HG03060 (cell line): ENCODE results near the gene PDPK1.
A peak's percentile ranks its signal among the peaks of the same experiment; 100 is the strongest.
"Not testable (repeated sequence)": the region's sequence is repeated elsewhere in the genome, so short reads cannot be mapped to it uniquely, and the experiment has no call there.

Experiments
- ATAC-seq: cut with Tn5 transposase; IDR thresholded peaks from one replicate; pipeline ENCODE4 v1.9.1; 2021; ENCODE audit warnings: low read depth, moderate number of reproducible peaks; ENCODE audit not compliant: unreplicated experiment

The PDPK1 gene

GRCh38 chr16:2584729-2585650 is 47.2 kb downstream of the PDPK1 start:
- no peak for ATAC-seq

DNA sequence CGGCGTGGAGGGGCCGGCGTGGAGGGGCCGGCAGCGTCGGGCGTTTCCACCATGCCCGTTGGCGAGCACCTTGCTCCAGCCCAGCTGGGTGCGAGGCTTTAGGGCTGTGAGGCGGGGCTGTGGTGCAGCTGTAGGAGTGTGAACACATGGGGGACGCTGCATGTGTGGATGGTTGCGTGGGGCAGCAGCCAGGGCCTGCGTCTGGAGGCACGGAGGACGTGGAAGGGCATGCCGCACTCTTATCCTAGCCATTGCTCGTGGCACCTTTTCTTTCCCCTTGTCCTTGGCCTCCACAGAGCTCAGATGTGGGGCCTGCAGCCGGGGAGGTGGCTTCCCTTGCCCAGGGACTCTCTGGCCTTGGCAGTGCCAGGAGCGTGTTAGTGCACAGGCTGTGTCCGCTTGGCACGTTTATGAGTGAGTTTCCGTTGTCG is 47.8 kb downstream of the PDPK1 start:
- no peak for ATAC-seq

GRCh38 chr16:2586241-2586640 is 48.4 kb downstream of the PDPK1 start:
- no peak for ATAC-seq

DNA sequence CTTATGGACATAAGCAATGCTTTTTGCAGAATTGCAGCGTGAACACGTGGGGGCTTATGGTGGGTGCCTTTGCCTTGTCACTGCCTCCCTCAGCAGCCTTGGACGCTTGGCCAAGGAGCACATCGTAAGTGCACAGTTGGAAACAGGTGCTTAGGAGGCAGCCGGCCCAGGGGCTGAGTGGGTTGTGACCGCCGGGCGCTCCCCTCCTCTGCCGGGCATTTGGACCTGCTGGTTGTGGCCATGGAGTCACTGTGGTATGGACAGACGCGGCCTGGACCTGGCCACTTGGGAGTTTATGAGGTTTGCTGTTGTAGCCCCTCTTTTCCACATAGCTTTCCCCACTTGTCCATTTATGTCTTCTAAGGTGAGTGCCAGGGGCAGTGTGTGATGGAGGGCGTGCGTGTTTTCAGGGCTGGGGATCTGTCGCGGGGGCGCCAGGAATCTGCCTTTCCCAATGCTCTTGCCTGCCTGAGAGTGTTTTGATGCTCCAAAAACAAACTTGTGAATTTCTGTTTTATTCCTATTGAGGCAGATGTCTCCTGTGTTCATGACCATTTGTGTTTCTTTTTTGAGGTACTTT is 49.2 kb downstream of the PDPK1 start:
- no peak for ATAC-seq

DNA sequence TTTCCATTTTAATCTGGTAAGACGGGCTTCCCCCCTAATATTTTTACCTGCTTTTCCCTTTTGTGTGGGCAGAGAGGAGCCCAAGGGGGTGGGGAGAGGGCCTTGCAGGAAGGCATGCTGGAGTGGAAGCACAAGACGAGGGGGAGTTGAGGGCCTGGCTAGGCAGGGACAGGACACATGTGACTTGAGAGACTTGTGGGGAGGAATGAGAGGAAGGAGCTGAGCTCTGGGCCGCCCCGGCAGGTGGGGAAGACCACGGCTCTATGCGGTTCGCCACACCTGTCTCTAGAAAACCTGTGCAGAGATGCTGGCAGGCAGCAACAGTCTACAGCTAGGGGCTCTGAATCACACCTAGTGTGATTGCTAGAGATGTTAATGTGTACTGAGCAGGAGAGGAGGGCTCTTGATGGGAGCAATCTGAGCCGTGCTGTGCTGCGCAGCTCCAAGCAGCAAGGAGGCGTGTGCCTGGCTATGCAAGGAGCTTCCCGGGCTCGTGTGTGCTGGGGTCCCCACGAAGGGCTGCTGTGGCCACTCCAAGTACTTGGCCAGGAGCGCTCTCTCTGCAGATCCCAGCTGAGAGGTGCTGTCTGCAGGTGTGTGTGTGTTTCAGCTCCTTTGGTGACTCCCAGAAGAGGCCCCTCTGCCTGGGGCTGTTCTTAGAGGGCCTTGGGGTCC is 50.2 kb downstream of the PDPK1 start:
- no peak for ATAC-seq

DNA sequence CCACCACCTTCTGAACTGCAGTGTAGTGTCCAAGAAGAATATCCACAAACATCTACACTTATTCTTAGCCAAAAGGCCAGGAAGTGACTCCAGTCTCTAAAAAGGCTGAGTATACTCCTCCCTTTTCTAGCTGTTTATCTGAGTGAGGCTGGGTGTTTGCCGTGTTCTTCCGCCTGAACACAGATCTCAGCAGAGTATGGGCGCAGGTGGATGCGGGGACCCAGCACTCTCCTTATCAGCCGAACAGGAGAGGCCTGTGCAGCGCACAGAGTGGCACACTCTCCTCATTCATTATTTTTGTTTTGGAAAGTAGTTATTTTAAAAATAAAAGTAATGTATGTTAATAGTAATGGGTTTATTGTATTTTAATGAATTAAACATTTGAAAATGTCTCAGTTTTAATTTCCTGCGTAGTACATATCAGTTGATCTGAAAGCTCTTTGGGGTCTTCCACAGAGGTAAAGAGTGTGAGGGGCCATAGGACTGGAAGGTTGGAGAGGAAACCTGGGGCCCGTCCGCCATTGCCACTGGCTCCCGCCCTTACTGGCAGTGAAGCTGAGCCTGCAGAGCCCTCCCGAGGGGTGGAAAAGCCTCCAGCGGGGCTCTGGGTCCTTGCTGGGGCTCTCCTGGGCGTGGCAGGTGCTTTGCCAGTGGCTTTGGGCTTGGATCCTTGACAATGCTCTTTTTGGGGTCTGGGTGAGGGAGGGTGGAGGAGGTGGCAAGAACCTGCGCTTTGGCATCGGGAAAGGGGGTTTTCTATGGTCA is 53.8 kb downstream of the PDPK1 start:
- ATAC-seq, result no peak

DNA sequence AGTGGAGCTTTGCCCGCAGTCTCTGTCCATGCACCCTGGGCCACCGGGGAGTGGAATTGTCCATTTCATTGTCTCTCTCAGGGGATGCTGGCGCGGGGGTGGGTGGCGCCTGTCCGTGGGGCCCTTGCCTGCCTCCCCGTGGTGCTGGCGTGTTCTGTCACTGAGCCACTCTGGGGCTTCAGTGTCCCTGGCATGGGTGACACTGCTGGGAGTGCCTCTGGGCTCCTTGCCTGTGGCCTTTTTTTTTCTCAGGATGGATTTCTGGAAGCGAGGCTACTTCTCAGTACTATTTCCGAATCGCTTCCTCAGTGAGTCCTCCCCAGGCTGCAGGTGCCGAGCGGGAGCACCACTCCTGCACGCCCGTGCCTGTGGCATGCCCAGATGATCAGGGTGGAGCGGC is 55.0 kb downstream of the PDPK1 start:
- ATAC-seq, result no peak

GRCh38 chr16:2595393-2596205 is 57.8 kb downstream of the PDPK1 start:
- no peak for ATAC-seq

DNA sequence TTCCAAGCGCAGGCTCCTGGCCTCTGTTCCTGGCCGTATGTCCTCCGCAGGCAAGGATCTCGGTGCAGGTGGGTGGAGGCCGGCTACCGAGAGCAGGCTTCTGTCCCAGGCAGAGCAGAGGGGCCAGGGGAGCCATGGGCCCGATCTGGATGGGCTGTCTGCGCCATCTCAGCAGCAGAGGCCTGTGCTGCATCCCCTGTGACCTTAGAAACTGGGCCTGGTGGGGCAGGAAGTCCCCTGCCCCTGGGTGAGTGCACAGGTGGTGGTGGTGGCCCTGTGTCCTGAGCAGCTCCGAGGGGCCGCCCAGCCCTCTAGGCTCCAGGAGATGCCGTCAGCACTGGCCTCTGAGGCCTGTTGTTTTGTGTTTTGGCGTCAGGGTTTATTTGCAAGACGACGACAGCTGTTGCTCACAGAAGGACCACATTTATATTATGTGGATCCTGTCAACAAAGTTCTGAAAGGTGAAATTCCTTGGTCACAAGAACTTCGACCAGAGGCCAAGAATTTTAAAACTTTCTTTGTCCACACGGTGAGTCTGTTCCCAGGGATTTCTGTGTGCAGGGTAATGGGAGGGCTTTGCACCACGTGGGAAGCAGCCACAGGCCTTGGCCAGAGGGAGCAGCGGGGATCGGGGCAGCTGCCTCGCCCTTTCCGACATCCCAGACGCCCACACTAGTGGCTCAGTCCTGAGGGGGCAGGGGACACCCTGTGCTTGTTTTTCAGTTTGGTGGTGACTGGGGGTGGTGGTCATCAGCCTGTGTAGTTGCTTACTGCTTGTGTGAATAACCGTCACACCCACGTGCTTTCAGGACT is 59.1 kb downstream of the PDPK1 start:
- ATAC-seq, result no peak

GRCh38 chr16:2597560-2597902 is 59.7 kb downstream of the PDPK1 start:
- ATAC-seq, result no peak

DNA sequence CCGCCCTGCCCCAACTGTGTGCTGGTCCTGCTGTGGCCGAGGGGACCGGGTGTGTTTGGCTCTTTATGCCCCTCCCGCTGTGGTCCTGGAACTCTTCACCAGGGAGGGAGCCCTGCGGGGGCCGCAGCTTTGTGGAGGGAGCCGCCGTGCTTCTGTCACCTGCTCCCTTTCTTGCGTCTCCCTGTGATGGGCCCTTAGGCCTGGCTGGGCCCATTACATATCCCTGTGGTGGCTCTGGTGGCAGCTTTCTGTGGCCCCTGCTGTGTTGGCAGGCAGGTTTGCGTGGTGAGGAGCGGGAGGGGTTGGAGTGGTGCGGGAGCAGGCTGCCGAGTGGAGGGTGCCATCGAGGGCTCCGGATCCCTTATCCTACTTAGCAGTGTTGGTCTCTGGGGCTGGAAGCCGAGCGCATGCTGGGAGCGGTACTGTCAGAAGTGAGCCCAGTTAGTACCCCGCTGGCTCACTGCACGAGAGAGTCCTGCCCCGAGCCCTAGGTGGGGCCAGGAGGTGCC is 60.4 kb downstream of the PDPK1 start:
- ATAC-seq, result no peak

DNA sequence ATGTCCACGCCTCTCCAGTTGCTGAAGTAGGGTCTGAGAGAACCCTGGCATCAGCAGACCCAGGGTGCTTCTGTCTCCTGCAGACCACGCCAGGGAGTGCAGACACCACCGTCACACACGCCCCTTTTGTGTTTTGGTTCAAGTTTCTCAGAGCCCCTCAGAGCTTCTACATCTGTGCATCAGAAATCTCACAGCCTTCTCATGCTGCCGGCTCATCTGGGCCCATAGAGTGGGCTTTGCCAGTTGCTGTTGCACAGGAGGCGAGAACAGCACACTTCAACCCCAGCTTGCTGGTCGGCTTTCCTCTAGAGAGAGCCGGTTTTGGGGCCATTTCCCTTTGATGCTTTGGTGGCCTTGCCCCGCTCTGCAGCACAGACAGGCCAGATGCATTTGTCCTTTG is 60.9 kb downstream of the PDPK1 start:
- ATAC-seq, result no peak

DNA sequence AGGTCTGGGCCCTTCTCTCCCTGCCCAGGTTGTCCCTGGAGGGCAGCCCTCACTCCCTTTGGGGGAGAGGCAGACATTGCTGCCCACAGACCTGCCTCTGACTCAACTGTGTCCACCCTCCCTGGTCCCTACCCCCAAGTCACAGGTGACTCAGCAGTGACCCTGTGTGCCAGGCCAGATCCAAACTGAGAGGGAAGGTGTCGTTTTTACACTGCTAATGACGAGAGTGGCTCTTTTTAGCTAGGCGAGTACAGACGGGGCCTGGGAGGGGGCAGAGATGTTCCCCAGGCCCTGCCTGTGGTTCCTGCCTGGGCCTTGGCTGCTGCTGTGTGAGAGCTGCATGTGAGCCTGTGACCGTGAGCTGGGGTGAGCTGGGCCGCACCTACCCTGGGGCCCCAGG is 61.3 kb downstream of the PDPK1 start:
- ATAC-seq, result not testable (repeated sequence)

DNA sequence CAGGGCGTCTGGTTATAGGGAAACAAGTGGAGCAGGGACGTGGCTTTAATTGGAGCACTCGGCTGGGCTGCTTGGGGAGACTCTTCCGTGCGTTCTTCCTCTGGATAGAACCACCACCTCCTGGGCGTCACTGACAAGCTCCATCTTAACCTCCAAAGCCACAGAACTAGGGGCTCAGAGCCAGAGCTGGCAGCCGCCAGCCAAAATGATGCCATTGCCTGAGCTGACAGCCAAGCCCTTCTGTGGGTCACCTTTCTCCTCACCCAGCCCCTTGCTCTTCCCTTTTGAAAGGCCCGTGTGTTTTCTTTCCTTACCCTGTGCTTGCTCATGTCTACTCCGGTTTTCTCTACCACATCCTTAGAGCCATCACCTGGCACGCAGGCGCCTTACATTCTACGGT is 62.0 kb downstream of the PDPK1 start:
- not testable (repeated sequence) for ATAC-seq

DNA sequence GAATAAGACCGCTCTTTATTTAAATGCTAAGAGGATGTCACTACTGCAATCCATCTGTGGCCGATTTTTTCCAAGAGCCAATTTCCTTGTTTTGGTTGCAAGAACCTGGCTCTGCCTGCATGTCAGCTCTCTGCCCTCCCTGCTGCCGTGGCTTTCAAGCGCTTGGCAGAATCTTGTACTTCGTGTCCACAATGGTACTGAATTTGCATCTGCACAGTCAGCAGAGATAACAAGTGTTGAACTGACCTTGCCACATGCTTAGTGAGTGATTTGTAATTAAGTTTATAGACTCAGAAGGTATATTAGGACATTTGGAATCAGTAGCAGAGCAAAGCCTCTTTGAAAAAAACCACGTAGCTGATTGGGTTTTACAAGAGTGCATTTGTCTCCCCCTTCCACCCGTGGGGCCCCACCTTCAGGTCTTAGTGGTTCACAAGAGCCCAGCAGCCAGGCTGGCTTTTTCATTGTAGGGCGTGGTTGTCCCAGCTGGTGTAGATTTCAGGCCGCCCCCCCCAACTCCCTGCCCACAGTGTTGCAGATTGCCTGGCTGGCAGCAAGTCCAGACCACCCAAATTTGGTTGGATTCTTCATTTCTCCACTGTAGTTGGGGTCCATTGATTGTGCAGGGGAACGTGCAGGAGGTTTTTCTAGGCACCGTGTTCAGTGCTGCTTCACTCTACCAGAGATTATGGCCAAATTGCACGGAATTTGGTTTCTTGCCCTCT is 63.6 kb downstream of the PDPK1 start:
- not testable (repeated sequence) for ATAC-seq

DNA sequence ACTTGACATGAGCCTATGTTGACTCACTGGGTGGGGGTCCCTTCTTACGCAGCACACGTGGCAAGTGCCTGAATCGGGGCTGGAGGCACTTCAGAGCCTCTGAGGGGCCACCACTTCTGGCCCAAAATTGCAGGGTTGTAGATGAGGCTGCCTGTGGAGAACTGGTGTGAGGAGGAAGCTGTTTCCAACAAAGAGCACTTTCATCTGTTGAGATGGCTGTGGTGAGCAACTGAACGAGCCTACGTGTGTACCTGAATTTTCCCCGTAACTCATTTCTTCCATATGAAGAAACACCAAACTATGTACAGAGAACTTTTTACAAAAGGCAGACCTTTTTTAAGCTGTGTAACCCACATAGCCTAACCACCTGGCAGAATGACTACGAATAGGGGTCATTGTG is 64.4 kb downstream of the PDPK1 start:
- ATAC-seq, result not testable (repeated sequence)

DNA sequence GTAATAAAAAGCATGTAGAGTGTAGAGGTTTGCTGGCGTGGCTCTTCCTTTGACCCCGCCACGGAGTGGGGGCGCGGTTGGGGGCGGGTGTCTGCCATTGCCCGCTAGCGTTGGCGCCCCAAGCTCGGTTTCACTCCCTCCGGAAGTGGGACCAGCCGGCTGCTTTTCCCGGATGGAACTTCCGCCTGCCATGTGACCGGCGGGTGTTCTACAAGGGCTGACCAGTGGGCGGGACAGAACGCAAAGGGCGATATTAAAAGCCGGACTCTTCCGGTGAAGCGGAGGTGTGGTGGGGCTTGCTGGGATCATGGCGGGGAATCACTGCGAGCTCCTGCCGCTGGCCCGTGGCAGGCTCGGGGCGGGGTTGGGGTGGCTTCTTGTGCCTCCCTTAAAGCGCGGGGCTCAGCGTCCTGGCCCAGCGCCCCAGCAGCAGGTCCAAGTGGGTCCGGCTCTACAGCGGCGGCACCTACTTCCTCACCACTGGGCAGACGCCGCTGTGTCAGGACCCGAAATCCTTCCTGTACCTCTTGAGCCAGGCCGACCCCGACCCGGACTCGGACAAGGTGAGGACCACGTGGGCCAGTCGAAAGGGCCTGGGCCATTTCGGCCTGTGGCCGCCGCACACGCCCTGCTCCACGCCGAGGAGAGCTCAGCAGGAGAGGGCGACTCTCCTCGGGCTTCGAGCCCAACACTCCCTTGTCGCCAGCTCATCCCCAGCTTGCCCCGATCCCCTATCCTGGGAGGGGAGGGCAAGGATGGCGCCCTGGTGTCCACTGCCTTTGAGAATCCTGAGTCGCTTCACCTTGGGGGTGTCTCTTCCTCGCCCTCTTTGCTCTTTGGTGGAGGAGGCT is 65.6 kb downstream of the PDPK1 start:
- peak; percentile 45 for ATAC-seq

- ATAC-seq, result not testable (repeated sequence)
These were observed 66.2 kb downstream of the PDPK1 start for GRCh38 chr16:2604016-2604369.
